CD14-positive monocyte (primary cell): ENCODE data around the gene EGFR. TPM values are rescaled to one million over a fixed set of nuclear protein-coding genes. Genes with fewer than 3 reads are reported as not detected.

Source experiments
- DNase-seq, 3 donors: peaks; one replicate each; pipeline ENCODE4 v3.0.0-alpha.2; 2011 to 2022
- H2AFZ ChIP-seq: 2 replicates; pipeline ENCODE4 v1.6.0; 2012; ENCODE audit warnings: mild to moderate bottlenecking, low read depth, low read length, inconsistent platforms; ENCODE audit not compliant: insufficient read depth, poor library complexity, severe bottlenecking
- H3K27ac ChIP-seq, 2 donors: 1 replicate in 1 of 2; 2 replicates in 1 of 2; pipeline ENCODE4 v1.5.1; 2012 to 2013; ENCODE audit warnings: low read length in 2 of 2, control low read depth in 1 of 2, inconsistent platforms in 1 of 2, low read depth in 1 of 2, mild to moderate bottlenecking in 1 of 2
- H3K27me3 ChIP-seq, 2 donors: one replicate each; pipeline versions ENCODE4 v1.6.0 to v1.6.1; 2011 to 2013; ENCODE audit warnings: low read length in 2 of 2; ENCODE audit not compliant: control insufficient read depth in 2 of 2, insufficient read depth in 2 of 2
- H3K36me3 ChIP-seq, 2 donors: replicated peaks in 1 of 2; 1 replicate in 1 of 2; 2 replicates in 1 of 2; pipeline versions ENCODE4 v1.5.1 to v1.6.1; 2012 to 2013; ENCODE audit warnings: low read length in 2 of 2, control low read depth in 1 of 2, inconsistent platforms in 1 of 2, mild to moderate bottlenecking in 1 of 2; ENCODE audit not compliant: insufficient read depth in 2 of 2, control insufficient read depth in 1 of 2
- H3K4me1 ChIP-seq, 2 donors: 1 replicate in 1 of 2; 2 replicates in 1 of 2; pipeline versions ENCODE4 v1.5.1 to v1.6.1; 2012 to 2013; ENCODE audit warnings: low read length in 2 of 2, control low read depth in 1 of 2, inconsistent platforms in 1 of 2, mild to moderate bottlenecking in 1 of 2, moderate library complexity in 1 of 2; ENCODE audit not compliant: insufficient read depth in 2 of 2, control insufficient read depth in 1 of 2
- H3K4me2 ChIP-seq: replicated peaks from 2 replicates; pipeline ENCODE3; 2012; ENCODE audit warnings: low read length, moderate library complexity, mild to moderate bottlenecking; ENCODE audit not compliant: poor library complexity, severe bottlenecking; ENCODE audit errors: extremely low read depth
- H3K4me3 ChIP-seq, 3 experiments: fragments of 200-600 bp in 1 of 3; sonication (generic) in 1 of 3; replicated peaks in 1 of 3; 1 replicate in 2 of 3; 2 replicates in 1 of 3; pipeline ENCODE4 v1.5.1; 2011 to 2013; ENCODE audit warnings: low read length in 3 of 3, mild to moderate bottlenecking in 3 of 3, control low read depth in 2 of 3, low read depth in 2 of 3, inconsistent platforms in 1 of 3, moderate library complexity in 1 of 3
- H3K79me2 ChIP-seq: 2 replicates; pipeline ENCODE4 v1.6.0; 2012; ENCODE audit warnings: mild to moderate bottlenecking, control low read depth, inconsistent platforms, low read length, moderate library complexity; ENCODE audit not compliant: insufficient read depth
- H3K9ac ChIP-seq: 2 replicates; pipeline ENCODE4 v1.6.0; 2017; ENCODE audit warnings: low read length, mild to moderate bottlenecking; ENCODE audit not compliant: insufficient read depth, poor library complexity, severe bottlenecking
- H3K9me3 ChIP-seq, 2 donors: replicated peaks in 1 of 2; 1 replicate in 1 of 2; 2 replicates in 1 of 2; pipeline versions ENCODE4 v1.5.1 to v1.6.1; 2012 to 2013; ENCODE audit warnings: low read length in 2 of 2, control low read depth in 1 of 2; ENCODE audit not compliant: control insufficient read depth in 1 of 2, insufficient read depth in 1 of 2
- H4K20me1 ChIP-seq: 2 replicates; pipeline ENCODE4 v1.6.0; 2012; ENCODE audit warnings: mild to moderate bottlenecking, low read length, control low read depth, moderate library complexity; ENCODE audit not compliant: insufficient read depth
- H3K27ac Mint-ChIP-seq, 7 donors: one replicate each; pipeline ENCODE4 v1.8.0; 2020; ENCODE audit warnings: mild to moderate bottlenecking in 7 of 7, mixed read lengths in 7 of 7, moderate library complexity in 6 of 7, inconsistent platforms in 2 of 7
- H3K27me3 Mint-ChIP-seq, 3 donors: one replicate each; pipeline ENCODE4 v1.8.0; 2021 to 2022; ENCODE audit warnings: low read depth in 3 of 3, mild to moderate bottlenecking in 3 of 3, mixed read lengths in 3 of 3, moderate library complexity in 3 of 3, inconsistent platforms in 1 of 3
- H3K36me3 Mint-ChIP-seq, 2 donors: one replicate each; pipeline ENCODE4 v1.8.0; 2020; ENCODE audit warnings: mixed read lengths in 2 of 2, inconsistent platforms in 1 of 2, mild to moderate bottlenecking in 1 of 2
- H3K4me1 Mint-ChIP-seq: one replicate; pipeline ENCODE4 v1.8.0; 2020; ENCODE audit warnings: mild to moderate bottlenecking, mixed read lengths
- H3K4me3 Mint-ChIP-seq, 2 donors: one replicate each; pipeline ENCODE4 v1.8.0; 2020; ENCODE audit warnings: mild to moderate bottlenecking in 2 of 2, mixed read lengths in 2 of 2, moderate library complexity in 1 of 2
- H3K9me3 Mint-ChIP-seq, 7 donors: one replicate each; pipeline ENCODE4 v1.8.0; 2020 to 2022; ENCODE audit warnings: mixed read lengths in 7 of 7, mild to moderate bottlenecking in 6 of 7, moderate library complexity in 6 of 7, inconsistent platforms in 2 of 7
- CTCF ChIP-seq: fragments of 200-600 bp; IDR thresholded peaks from one replicate; pipeline ENCODE4 v1.8.0; 2022; ENCODE audit warnings: antibody characterized with exemption, mild to moderate bottlenecking
- WGBS: methylation state at CpG from one replicate; pipeline ENCODE4 v1.1.5; 2013; ENCODE audit warnings: missing lambda C conversion rate; ENCODE audit not compliant: insufficient coverage; 5-methylcytosine and 5-hydroxymethylcytosine counted together
- intact Hi-C, 2 donors: fragments of 100-400 bp; cut with micrococcal nuclease; formaldehyde crosslinking; loops; one replicate each; pipeline versions ENCODE4 v1.15.0 to v1.15.1; 2023
- polyA plus RNA-seq, 3 donors: library from polyadenylated mRNA; depleted of rRNA in 1 of 3; unstranded in 2 of 3; stranded (reverse) in 1 of 3; fragments of 300-500 nt in 2 of 3; fragments of >200 nt in 1 of 3; fragmentation: Illumina TruSeq in 2 of 3; gene quantifications; 1 replicate in 2 of 3; 2 replicates in 1 of 3; pipeline ENCODE4 v1.2.3, GENCODE V29; 2012 to 2021

EGFR gene
- polyA plus RNA-seq, 3 donors, result not detected

GRCh38 chr7:55212838-55213237, 194.0 kb downstream of the EGFR start:
- no peak overlapping the region for H3K27ac Mint-ChIP-seq
- no peaks in the 10 kb centered on the region for H3K4me1 Mint-ChIP-seq
- H4K20me1 ChIP-seq, result no peaks in the 10 kb centered on the region
- H2AFZ ChIP-seq, result no peak overlapping the region
- H3K9ac ChIP-seq, result no peak overlapping the region
- TF ChIP-seq CTCF, result no peak
- DNase-seq, result no peak
- no peaks in the 10 kb centered on the region for H3K79me2 ChIP-seq
- intact Hi-C loops, result no loop called here
- H3K4me3 Mint-ChIP-seq, result no peak overlapping the region
- H3K27me3 Mint-ChIP-seq, result peaks cover 0 to 2% (median 1%) of the 10 kb centered on the region in 3 donors
- H3K9me3 Mint-ChIP-seq, result no peaks in the 10 kb centered on the region
- no peaks in the 10 kb centered on the region for H3K4me1 ChIP-seq
- H3K9me3 ChIP-seq, result no peaks in the 10 kb centered on the region
- no peaks in the 10 kb centered on the region for H3K36me3 Mint-ChIP-seq
- no peaks in the 10 kb centered on the region for H3K27me3 ChIP-seq
- no peak overlapping the region for H3K4me2 ChIP-seq
- no peak overlapping the region for H3K4me3 ChIP-seq
- 51% methylated on average over 10 of the region's 10 CpGs for WGBS
- H3K36me3 ChIP-seq, result no peaks in the 10 kb centered on the region
- no peak overlapping the region for H3K27ac ChIP-seq

- no peak for DNase-seq
- peaks cover 0 to 4% (median 0%) of the 10 kb centered on the region in 7 donors for H3K9me3 Mint-ChIP-seq
- no peak overlapping the region for H3K27ac ChIP-seq
- no peak overlapping the region for H3K9ac ChIP-seq
- WGBS, result 86% methylated on average over 5 of the region's 5 CpGs
- H3K4me1 ChIP-seq, result no peaks in the 10 kb centered on the region
- H3K36me3 Mint-ChIP-seq, result no peaks in the 10 kb centered on the region
- H3K27ac Mint-ChIP-seq, result no peak overlapping the region
- H3K27me3 ChIP-seq, result no peaks in the 10 kb centered on the region
- H3K4me3 ChIP-seq, result no peak overlapping the region
- intact Hi-C loops, result no loop called here
- H3K9me3 ChIP-seq, result no peaks in the 10 kb centered on the region
- no peaks in the 10 kb centered on the region for H3K79me2 ChIP-seq
- H3K4me1 Mint-ChIP-seq, result no peaks in the 10 kb centered on the region
- H4K20me1 ChIP-seq, result no peaks in the 10 kb centered on the region
- TF ChIP-seq CTCF, result no peak
- no peak overlapping the region for H2AFZ ChIP-seq
- no peak overlapping the region for H3K4me2 ChIP-seq
- no peaks in the 10 kb centered on the region for H3K36me3 ChIP-seq
- peaks cover 0 to 2% (median 0%) of the 10 kb centered on the region in 3 donors for H3K27me3 Mint-ChIP-seq
- H3K4me3 Mint-ChIP-seq, result no peak overlapping the region
These were observed 195.9 kb downstream of the EGFR start for GRCh38 chr7:55214707-55215106.
